Endothelial cell of umbilical vein (primary cell): Measurements from ENCODE around the gene MED12L.

Source experiments
- CTCF ChIP-seq, 2 donors: IDR thresholded peaks; 1 replicate in 1 of 2; 2 replicates in 1 of 2; pipeline ENCODE4 v1.5.1; 2011; ENCODE audit warnings: low read length in 2 of 2, mild to moderate bottlenecking in 2 of 2, moderate library complexity in 2 of 2, control low read depth in 1 of 2, inconsistent platforms in 1 of 2, low read depth in 1 of 2; ENCODE audit not compliant: insufficient read depth in 1 of 2; ENCODE audit errors: extremely low read depth in 1 of 2
- EZH2 ChIP-seq: IDR thresholded peaks from 2 replicates; pipeline ENCODE4 v1.6.1; 2012; ENCODE audit warnings: borderline replicate concordance, low read depth, mild to moderate bottlenecking, moderate library complexity, low read length, inconsistent platforms; ENCODE audit not compliant: severe bottlenecking
- JUN ChIP-seq: IDR thresholded peaks from 2 replicates; pipeline ENCODE4 v1.6.1; 2011; ENCODE audit warnings: borderline replicate concordance, low read depth; ENCODE audit not compliant: insufficient read length, insufficient read depth
- POLR2A ChIP-seq: IDR thresholded peaks from 2 replicates; pipeline ENCODE4 v1.6.1; 2012; ENCODE audit warnings: low read depth, mild to moderate bottlenecking, control low read depth, low read length
- POLR2AphosphoS5 ChIP-seq: IDR thresholded peaks from 2 replicates; pipeline ENCODE4 v1.6.1; 2012; ENCODE audit warnings: low read depth, mild to moderate bottlenecking, control low read depth, low read length, moderate library complexity; ENCODE audit not compliant: insufficient read depth

GRCh38 chr3:151351648-151352047 is 266.2 kb downstream of the MED12L start:
- TF ChIP-seq CTCF (IDR thresholded peaks at IDR 0.05; ENCODE audit: extremely low read depth in 1 of 2, insufficient read depth in 1 of 2, low read depth in 1 of 2, low read length in 2 of 2) (no peak), POLR2AphosphoS5 (no peak), POLR2A (no peak), JUN (no peak), EZH2 (no peak)
